A549 (cell line): ENCODE results near the gene TBC1D22A.

ENCODE experiments used
- CTCF ChIP-seq: fragments of >200 bp; sonication (Bioruptor Twin); formaldehyde crosslinking; IDR thresholded peaks from 3 replicates; pipeline ENCODE4 v1.5.1; 2016
- E2F6 ChIP-seq: IDR thresholded peaks from 2 replicates; pipeline ENCODE4 v1.6.1; 2012; ENCODE audit warnings: low read depth, borderline replicate concordance
- EP300 ChIP-seq, 2 experiments: fragments of >200 bp; sonication (Bioruptor Twin); formaldehyde crosslinking; IDR thresholded peaks; 2 replicates in 1 of 2; 3 replicates in 1 of 2; pipeline ENCODE4 v1.6.1; 2016 to 2017
- HES2 ChIP-seq: fragments of >200 bp; sonication (Bioruptor Twin); formaldehyde crosslinking; IDR thresholded peaks from 2 replicates; pipeline ENCODE4 v1.6.1; 2016
- KDM1A ChIP-seq: fragments of 200-600 bp; sonication (generic); IDR thresholded peaks from 2 replicates; pipeline ENCODE4 v1.6.1; 2016; ENCODE audit warnings: low read depth, mild to moderate bottlenecking
- POLR2A ChIP-seq: IDR thresholded peaks from 2 replicates; pipeline ENCODE4 v1.6.1; 2012; ENCODE audit warnings: mild to moderate bottlenecking, low read length

- TF ChIP-seq CTCF (no peak), POLR2A (no peak), EP300 (IDR thresholded peaks at IDR 0.05) (no peak), HES2 (no peak), E2F6 (no peak), KDM1A (no peak)
These were observed 356.7 kb downstream of the TBC1D22A start for GRCh38 chr22:47119181-47119580.
